Measurements from ENCODE around the gene IL37.

DNA sequence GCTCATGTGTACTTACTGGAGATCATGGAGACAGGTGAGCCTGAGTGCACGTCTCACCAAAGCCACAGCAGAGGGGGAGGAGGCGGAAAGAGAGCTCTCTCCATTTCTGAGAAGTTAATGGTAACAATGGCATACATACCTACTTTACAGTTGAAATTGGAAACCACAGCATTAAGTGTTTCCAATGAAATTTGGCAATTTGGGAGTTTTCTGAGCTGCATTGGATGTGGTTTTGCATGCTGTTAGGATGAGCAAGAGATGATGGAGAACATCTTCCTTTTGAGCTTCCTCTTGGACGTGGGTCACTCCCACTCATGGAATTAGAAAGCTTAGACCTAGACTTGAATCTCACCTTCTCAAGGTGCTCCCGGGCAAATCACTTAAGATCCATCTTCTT lies 25.5 kb upstream of the IL37 start:
- TF ChIP-seq, protein P1, sequence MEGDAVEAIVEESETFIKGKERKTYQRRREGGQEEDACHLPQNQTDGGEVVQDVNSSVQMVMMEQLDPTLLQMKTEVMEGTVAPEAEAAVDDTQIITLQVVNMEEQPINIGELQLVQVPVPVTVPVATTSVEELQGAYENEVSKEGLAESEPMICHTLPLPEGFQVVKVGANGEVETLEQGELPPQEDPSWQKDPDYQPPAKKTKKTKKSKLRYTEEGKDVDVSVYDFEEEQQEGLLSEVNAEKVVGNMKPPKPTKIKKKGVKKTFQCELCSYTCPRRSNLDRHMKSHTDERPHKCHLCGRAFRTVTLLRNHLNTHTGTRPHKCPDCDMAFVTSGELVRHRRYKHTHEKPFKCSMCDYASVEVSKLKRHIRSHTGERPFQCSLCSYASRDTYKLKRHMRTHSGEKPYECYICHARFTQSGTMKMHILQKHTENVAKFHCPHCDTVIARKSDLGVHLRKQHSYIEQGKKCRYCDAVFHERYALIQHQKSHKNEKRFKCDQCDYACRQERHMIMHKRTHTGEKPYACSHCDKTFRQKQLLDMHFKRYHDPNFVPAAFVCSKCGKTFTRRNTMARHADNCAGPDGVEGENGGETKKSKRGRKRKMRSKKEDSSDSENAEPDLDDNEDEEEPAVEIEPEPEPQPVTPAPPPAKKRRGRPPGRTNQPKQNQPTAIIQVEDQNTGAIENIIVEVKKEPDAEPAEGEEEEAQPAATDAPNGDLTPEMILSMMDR (IDR thresholded peaks at IDR 0.05; ENCODE audit: extremely low read depth in 1 of 2, insufficient read depth in 1 of 2, low read depth in 1 of 2, low read length in 2 of 2) = no peak
- TF ChIP-seq POLR2A (IDR thresholded peaks at IDR 0.05; ENCODE audit: low read depth, low read length) = no peak
- TF ChIP-seq POLR2AphosphoS5 (IDR thresholded peaks at IDR 0.05; ENCODE audit: insufficient read depth, low read depth, low read length) = no peak

Measured in endothelial cell of umbilical vein (primary cell).